GM23248 (cell line): ENCODE measurements around the gene PRDM16. TPM values are rescaled to one million over a fixed set of nuclear protein-coding genes. Genes with fewer than 3 reads are reported as not detected.
"Not testable (repeated sequence)": the region's sequence is repeated elsewhere in the genome, so short reads cannot be mapped to it uniquely, and the experiment has no call there.

Experiments used
- DNase-seq: peaks from one replicate; pipeline ENCODE4 v3.0.0-alpha.2; 2015
- H2AFZ ChIP-seq: fragments of 200-600 bp; sonication (generic); 2 replicates; pipeline ENCODE4 v1.6.1; 2016; ENCODE audit warnings: antibody characterized with exemption
- H3F3A ChIP-seq: fragments of 200-600 bp; sonication (generic); 2 replicates; pipeline ENCODE4 v1.6.1; 2016; ENCODE audit warnings: mild to moderate bottlenecking, antibody characterized with exemption, mixed run types; ENCODE audit not compliant: insufficient read depth
- H3K27ac ChIP-seq: fragments of 200-600 bp; sonication (generic); 2 replicates; pipeline ENCODE4 v1.5.1; 2016; ENCODE audit warnings: mild to moderate bottlenecking
- H3K27me3 ChIP-seq: fragments of 200-600 bp; sonication (generic); replicated peaks from 2 replicates; pipeline ENCODE4 v1.6.1; 2016; ENCODE audit warnings: mild to moderate bottlenecking; ENCODE audit not compliant: insufficient read depth
- H3K36me3 ChIP-seq: fragments of 200-600 bp; sonication (generic); 2 replicates; pipeline ENCODE4 v1.6.1; 2016; ENCODE audit warnings: low read depth, mild to moderate bottlenecking
- H3K4me1 ChIP-seq: fragments of 200-600 bp; sonication (generic); 2 replicates; pipeline ENCODE4 v1.6.1; 2016; ENCODE audit warnings: mild to moderate bottlenecking; ENCODE audit not compliant: insufficient read depth
- H3K4me2 ChIP-seq: fragments of 200-600 bp; sonication (generic); one replicate; pipeline ENCODE4 v1.6.1; 2016; ENCODE audit warnings: mild to moderate bottlenecking; ENCODE audit not compliant: unreplicated experiment
- H3K4me3 ChIP-seq: fragments of 200-600 bp; sonication (generic); 2 replicates; pipeline ENCODE4 v1.5.1; 2016; ENCODE audit warnings: mild to moderate bottlenecking
- H3K79me2 ChIP-seq: fragments of 200-600 bp; sonication (generic); 2 replicates; pipeline ENCODE4 v1.6.1; 2016; ENCODE audit warnings: mild to moderate bottlenecking; ENCODE audit not compliant: insufficient read depth
- H3K9ac ChIP-seq: fragments of 200-600 bp; sonication (generic); 2 replicates; pipeline ENCODE4 v1.6.1; 2016; ENCODE audit warnings: mild to moderate bottlenecking
- H3K9me2 ChIP-seq: fragments of 200-600 bp; sonication (generic); 2 replicates; pipeline ENCODE4 v1.6.1; 2016; ENCODE audit warnings: mixed run types, mild to moderate bottlenecking, moderate library complexity; ENCODE audit not compliant: insufficient read depth
- H3K9me3 ChIP-seq: fragments of 200-600 bp; sonication (generic); one replicate; pipeline ENCODE4 v1.6.1; 2017; ENCODE audit warnings: low read depth
- H4K20me1 ChIP-seq: fragments of 200-600 bp; sonication (generic); 2 replicates; pipeline ENCODE4 v1.6.0; 2016; ENCODE audit not compliant: insufficient read depth
- EZH2 ChIP-seq: fragments of 200-600 bp; sonication (generic); IDR thresholded peaks from 2 replicates; pipeline ENCODE4 v1.6.1; 2018; ENCODE audit warnings: antibody characterized with exemption, mild to moderate bottlenecking; ENCODE audit not compliant: insufficient read depth, poor library complexity, severe bottlenecking
- EZH2phosphoT487 ChIP-seq: fragments of 200-600 bp; sonication (generic); IDR thresholded peaks from 2 replicates; pipeline ENCODE4 v1.6.1; 2018; ENCODE audit warnings: antibody characterized with exemption, moderate library complexity, mild to moderate bottlenecking, low read depth; ENCODE audit not compliant: insufficient read depth
- WGBS, 2 experiments: methylation state at CpG; one replicate each; pipeline ENCODE4 v1.1.6; 2015 to 2017; ENCODE audit warnings: low lambda C conversion rate in 2 of 2, low coverage in 1 of 2; ENCODE audit errors: missing lambda C conversion rate in 2 of 2; 5-methylcytosine and 5-hydroxymethylcytosine counted together
- in situ Hi-C: fragments of 300-500 bp; cut with MboI; formaldehyde crosslinking; loops from 2 replicates; pipeline ENCODE4 v1.15.0; 2020
- polyA plus RNA-seq: library from polyadenylated mRNA; unstranded; fragments of >200 nt; fragmentation: Nextera tagmentation; extraction: Ambion mirVana; gene quantifications from 2 replicates; pipeline ENCODE4 v1.2.1, GENCODE V29; 2016
- total RNA-seq: library from RNA; depleted of rRNA; stranded (reverse); fragments of >200 nt; shearing (Covaris generic); gene quantifications from 2 replicates; pipeline ENCODE4 v1.2.3, GENCODE V29; 2014

The PRDM16 gene
- total and polyA plus RNA-seq, 2 experiments from 2014 or later: 0.18 TPM; not detected in 1

- no peak for TF ChIP-seq EZH2phosphoT487
- TF ChIP-seq EZH2: no peak
- no peak for DNase-seq
- in situ Hi-C loops: no loop called here
- H3K4me2 ChIP-seq: no peak overlapping the region
- no peak overlapping the region for H3K9ac ChIP-seq
- no peaks in the 10 kb centered on the region for H3K9me2 ChIP-seq
- H3K36me3 ChIP-seq: no peaks in the 10 kb centered on the region
- H4K20me1 ChIP-seq: no peaks in the 10 kb centered on the region
- no peak overlapping the region for H3K27ac ChIP-seq
- H3K4me1 ChIP-seq: no peaks in the 10 kb centered on the region
- 54 to 61% methylated on average over 23 to 25 of the region's 26 CpGs for WGBS, 2 experiments
- no peaks in the 10 kb centered on the region for H3K27me3 ChIP-seq
- no peak overlapping the region for H3K4me3 ChIP-seq
- no peaks in the 10 kb centered on the region for H3F3A ChIP-seq
- H2AFZ ChIP-seq: no peak overlapping the region
- H3K79me2 ChIP-seq: no peaks in the 10 kb centered on the region
- H3K9me3 ChIP-seq: no peaks in the 10 kb centered on the region
Observed at GRCh38 chr1:3086272-3086974, 17.4 kb downstream of the PRDM16 start.

- no peaks in the 10 kb centered on the region for H3F3A ChIP-seq
- H3K36me3 ChIP-seq: no peaks in the 10 kb centered on the region
- no peak overlapping the region for H3K27ac ChIP-seq
- H3K4me1 ChIP-seq: no peaks in the 10 kb centered on the region
- no peaks in the 10 kb centered on the region for H3K9me3 ChIP-seq
- no peak for TF ChIP-seq EZH2
- no peak for TF ChIP-seq EZH2phosphoT487
- H3K4me2 ChIP-seq: no peak overlapping the region
- no peak overlapping the region for H3K4me3 ChIP-seq
- no peak overlapping the region for H2AFZ ChIP-seq
- no peak for DNase-seq
- H3K27me3 ChIP-seq: no peaks in the 10 kb centered on the region
- H3K9ac ChIP-seq: no peak overlapping the region
- no peaks in the 10 kb centered on the region for H3K9me2 ChIP-seq
- no peaks in the 10 kb centered on the region for H4K20me1 ChIP-seq
- 61 to 64% methylated on average over 15 to 17 of the region's 17 CpGs for WGBS, 2 experiments
- no peaks in the 10 kb centered on the region for H3K79me2 ChIP-seq
- in situ Hi-C loops: no loop called here
Observed at GRCh38 chr1:3087049-3087448, 18.0 kb downstream of the PRDM16 start.

GRCh38 chr1:3087946-3088668 is 19.1 kb downstream of the PRDM16 start:
- H3K4me3 ChIP-seq, H3K9me2 ChIP-seq, H3K9ac ChIP-seq, H3K9me3 ChIP-seq, H3K27me3 ChIP-seq, H3F3A ChIP-seq, DNase-seq, H3K27ac ChIP-seq, H2AFZ ChIP-seq, in situ Hi-C loops, H3K4me1 ChIP-seq, H3K4me2 ChIP-seq, H4K20me1 ChIP-seq, H3K79me2 ChIP-seq, H3K36me3 ChIP-seq: not testable (repeated sequence)
- WGBS, 2 experiments: 52 to 55% methylated on average over 19 to 20 of the region's 20 CpGs

GRCh38 chr1:3089490-3089889 is 20.5 kb downstream of the PRDM16 start:
- no peak for TF ChIP-seq EZH2phosphoT487
- TF ChIP-seq EZH2: no peak
- no peaks in the 10 kb centered on the region for H4K20me1 ChIP-seq
- H3F3A ChIP-seq: no peaks in the 10 kb centered on the region
- no peaks in the 10 kb centered on the region for H3K36me3 ChIP-seq
- no peak overlapping the region for H2AFZ ChIP-seq
- H3K79me2 ChIP-seq: no peaks in the 10 kb centered on the region
- no peaks in the 10 kb centered on the region for H3K27me3 ChIP-seq
- no peak overlapping the region for H3K4me3 ChIP-seq
- DNase-seq: no peak
- no peak overlapping the region for H3K4me2 ChIP-seq
- no peaks in the 10 kb centered on the region for H3K4me1 ChIP-seq
- no peaks in the 10 kb centered on the region for H3K9me2 ChIP-seq
- 53 to 58% methylated on average over 17 of the region's 17 CpGs for WGBS, 2 experiments
- H3K27ac ChIP-seq: no peak overlapping the region
- H3K9me3 ChIP-seq: no peaks in the 10 kb centered on the region
- no peak overlapping the region for H3K9ac ChIP-seq
- in situ Hi-C loops: no loop called here
